ENCODE measurements around the gene THSD8.

GRCh38 chr19:12784394-12784870 lies 17.4 kb upstream of the THSD8 start:
- no peak for TF ChIP-seq EZH2 (IDR thresholded peaks at IDR 0.05; ENCODE audit: borderline replicate concordance, low read depth, low read length, severe bottlenecking)
- TF ChIP-seq CTCF (IDR thresholded peaks at IDR 0.05; ENCODE audit: borderline replicate concordance, extremely low read depth, low read length, poor library complexity, severe bottlenecking) = no peak
